Tibial artery (tissue), 4 donors: ENCODE data around the gene RCSD1.
A peak's percentile ranks its signal among the peaks of the same experiment; 100 is the strongest.

Experiments used
- DNase-seq, 2 donors: peaks; one replicate each; pipeline ENCODE4 v3.0.0-alpha.2; 2019
- H3K27ac ChIP-seq, 2 donors: fragments of 200-600 bp; sonication (generic) in 1 of 2; 1 replicate in 1 of 2; 2 replicates in 1 of 2; pipeline ENCODE4 v1.5.1; 2018 to 2019; ENCODE audit warnings: mild to moderate bottlenecking in 1 of 2
- H3K27me3 ChIP-seq, 2 donors: fragments of 200-600 bp; sonication (generic) in 1 of 2; one replicate each; pipeline versions ENCODE4 v1.5.1 to v1.6.0; 2016 to 2019
- H3K36me3 ChIP-seq, 3 donors: fragments of 200-600 bp; sonication (generic) in 2 of 3; one replicate each; pipeline ENCODE4 v1.5.1; 2016 to 2019; ENCODE audit warnings: mild to moderate bottlenecking in 2 of 3
- H3K4me1 ChIP-seq, 4 donors: fragments of 200-600 bp; sonication (generic) in 2 of 4; 1 replicate in 3 of 4; 2 replicates in 1 of 4; pipeline ENCODE4 v1.5.1; 2016 to 2019
- H3K4me3 ChIP-seq, 2 donors: fragments of 200-600 bp; sonication (generic) in 1 of 2; 1 replicate in 1 of 2; 2 replicates in 1 of 2; pipeline ENCODE4 v1.5.1; 2018 to 2019; ENCODE audit warnings: mild to moderate bottlenecking in 2 of 2
- H3K9me3 ChIP-seq, 3 donors: fragments of 200-600 bp; sonication (generic) in 1 of 3; one replicate each; pipeline ENCODE4 v1.5.1; 2016 to 2019
- CTCF ChIP-seq, 2 experiments: fragments of 200-600 bp in 1 of 2; fragments of 450-650 bp in 1 of 2; IDR thresholded peaks; one replicate each; pipeline ENCODE4 v1.5.1; 2017 to 2019; ENCODE audit warnings: antibody characterized with exemption in 2 of 2, mild to moderate bottlenecking in 1 of 2, moderate library complexity in 1 of 2
- intact Hi-C: fragments of 100-400 bp; cut with DNase I; formaldehyde crosslinking; loops from one replicate; pipeline ENCODE4 v1.15.0; 2023; ENCODE audit warnings: low total_unique reads

The RCSD1 gene

GRCh38 chr1:167614851-167615250 is 15.2 kb upstream of the RCSD1 start:
- DNase-seq = no peak
- intact Hi-C loops = no loop called here
- H3K36me3 ChIP-seq = no peaks in the 10 kb centered on the region
- peaks cover 0 to 16% (median 14%) of the 10 kb centered on the region in 4 donors for H3K4me1 ChIP-seq
- H3K4me3 ChIP-seq = no peak overlapping the region
- no peaks in the 10 kb centered on the region for H3K9me3 ChIP-seq
- no peaks in the 10 kb centered on the region for H3K27me3 ChIP-seq
- TF ChIP-seq CTCF (IDR thresholded peaks at IDR 0.05) = no peak
- no peak overlapping the region for H3K27ac ChIP-seq

- no peak for TF ChIP-seq CTCF (IDR thresholded peaks at IDR 0.05)
- no peak overlapping the region for H3K4me3 ChIP-seq
- no peaks in the 10 kb centered on the region for H3K27me3 ChIP-seq
- intact Hi-C loops = no loop called here
- no peaks in the 10 kb centered on the region for H3K36me3 ChIP-seq
- no peaks in the 10 kb centered on the region for H3K9me3 ChIP-seq
- H3K27ac ChIP-seq = no peak overlapping the region
- DNase-seq = no peak
- H3K4me1 ChIP-seq = peaks cover 0 to 16% (median 10%) of the 10 kb centered on the region in 4 donors
Measured at GRCh38 chr1:167616521-167616920, 13.5 kb upstream of the RCSD1 start.

- H3K27me3 ChIP-seq = no peaks in the 10 kb centered on the region
- DNase-seq = peak; percentile 41 to 69
- no peak overlapping the region for H3K4me3 ChIP-seq
- TF ChIP-seq CTCF (IDR thresholded peaks at IDR 0.05) = no peak
- no peak overlapping the region for H3K27ac ChIP-seq
- no peaks in the 10 kb centered on the region for H3K36me3 ChIP-seq
- intact Hi-C loops = no loop called here
- peaks cover 0 to 16% (median 10%) of the 10 kb centered on the region in 4 donors for H3K4me1 ChIP-seq
- no peaks in the 10 kb centered on the region for H3K9me3 ChIP-seq
Measured at GRCh38 chr1:167617153-167618147, 12.6 kb upstream of the RCSD1 start.

GRCh38 chr1:167618366-167618765 is 11.7 kb upstream of the RCSD1 start:
- no peak overlapping the region for H3K4me3 ChIP-seq
- H3K27ac ChIP-seq = no peak overlapping the region
- H3K9me3 ChIP-seq = no peaks in the 10 kb centered on the region
- intact Hi-C loops = no loop called here
- no peak for DNase-seq
- TF ChIP-seq CTCF (IDR thresholded peaks at IDR 0.05) = no peak
- H3K36me3 ChIP-seq = no peaks in the 10 kb centered on the region
- peaks cover 0 to 16% (median 10%) of the 10 kb centered on the region in 4 donors for H3K4me1 ChIP-seq
- H3K27me3 ChIP-seq = no peaks in the 10 kb centered on the region

GRCh38 chr1:167618789-167619188 is 11.2 kb upstream of the RCSD1 start:
- intact Hi-C loops = no loop called here
- Histone ChIP-seq H3K27me3 (no peaks in the 10 kb centered on the region), H3K9me3 (no peaks in the 10 kb centered on the region), H3K36me3 (no peaks in the 10 kb centered on the region), H3K4me3 (no peak overlapping the region), H3K4me1 (peaks cover 0 to 16% (median 10%) of the 10 kb centered on the region in 4 donors), H3K27ac (no peak overlapping the region)
- no peak for DNase-seq
- no peak for TF ChIP-seq CTCF (IDR thresholded peaks at IDR 0.05)
